Stimulated activated naive CD8-positive, alpha-beta T cell treated with anti-CD3 and anti-CD28 coated beads, Interleukin-15, Interleukin-2, amounts not matched to agents 100 U/mL and 50 U/mL, for 24 hours (primary cell): Measurements from ENCODE around the gene SLC2A1.
A peak's percentile ranks its signal among the peaks of the same experiment; 100 is the strongest.

Source experiments
- ATAC-seq: fragments of 150-1000 bp; cut with Tn5 transposase; one replicate; pipeline ENCODE4 v1.10.0; 2021
- DNase-seq: peaks from one replicate; pipeline ENCODE4 v3.0.0; 2021

Gene SLC2A1

DNA sequence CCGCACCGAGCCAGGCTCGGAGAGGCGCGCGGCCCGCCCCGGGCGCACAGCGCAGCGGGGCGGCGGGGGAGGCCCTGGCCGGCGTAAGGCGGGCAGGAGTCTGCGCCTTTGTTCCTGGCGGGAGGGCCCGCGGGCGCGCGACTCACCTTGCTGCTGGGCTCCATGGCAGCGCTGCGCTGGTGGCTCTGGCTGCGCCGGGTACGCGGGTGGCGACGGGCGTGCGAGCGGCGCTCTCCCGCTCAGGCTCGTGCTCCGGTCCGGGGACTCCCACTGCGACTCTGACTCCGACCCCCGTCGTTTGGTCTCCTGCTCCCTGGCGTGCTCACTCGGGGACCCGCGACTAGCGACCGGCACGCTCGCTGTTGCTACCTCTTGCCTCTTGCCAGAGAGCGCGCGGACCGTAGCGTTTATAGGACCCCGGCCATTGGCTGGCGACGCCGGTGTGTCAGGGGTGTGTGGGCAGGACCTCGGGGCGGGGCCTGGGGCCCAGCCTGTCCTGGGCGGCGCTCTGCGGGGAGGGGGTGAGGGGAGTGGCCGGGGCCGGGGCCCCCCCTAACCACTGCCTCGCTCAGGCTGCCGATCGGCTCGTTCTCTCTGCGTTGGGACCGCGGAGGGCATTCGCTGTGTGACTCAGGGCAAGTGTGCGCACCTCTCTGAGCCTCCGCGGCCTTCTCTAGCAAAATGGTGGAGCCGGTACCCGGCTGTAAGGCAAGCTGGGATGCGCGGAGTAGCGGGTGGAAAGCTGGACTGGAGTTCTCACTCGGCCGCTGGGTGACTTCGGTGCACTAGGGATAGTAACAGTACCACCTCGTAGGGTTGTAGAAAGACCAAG lies at the start of gene SLC2A1:
Gene SLC2A1, minus strand, starts transcription at position 381 of the 832 bp plus-strand sequence. Its CDS starts 217 bp downstream, at position 164.
- peak; percentile 91 for ATAC-seq
- DNase-seq, result peak; percentile 97

DNA sequence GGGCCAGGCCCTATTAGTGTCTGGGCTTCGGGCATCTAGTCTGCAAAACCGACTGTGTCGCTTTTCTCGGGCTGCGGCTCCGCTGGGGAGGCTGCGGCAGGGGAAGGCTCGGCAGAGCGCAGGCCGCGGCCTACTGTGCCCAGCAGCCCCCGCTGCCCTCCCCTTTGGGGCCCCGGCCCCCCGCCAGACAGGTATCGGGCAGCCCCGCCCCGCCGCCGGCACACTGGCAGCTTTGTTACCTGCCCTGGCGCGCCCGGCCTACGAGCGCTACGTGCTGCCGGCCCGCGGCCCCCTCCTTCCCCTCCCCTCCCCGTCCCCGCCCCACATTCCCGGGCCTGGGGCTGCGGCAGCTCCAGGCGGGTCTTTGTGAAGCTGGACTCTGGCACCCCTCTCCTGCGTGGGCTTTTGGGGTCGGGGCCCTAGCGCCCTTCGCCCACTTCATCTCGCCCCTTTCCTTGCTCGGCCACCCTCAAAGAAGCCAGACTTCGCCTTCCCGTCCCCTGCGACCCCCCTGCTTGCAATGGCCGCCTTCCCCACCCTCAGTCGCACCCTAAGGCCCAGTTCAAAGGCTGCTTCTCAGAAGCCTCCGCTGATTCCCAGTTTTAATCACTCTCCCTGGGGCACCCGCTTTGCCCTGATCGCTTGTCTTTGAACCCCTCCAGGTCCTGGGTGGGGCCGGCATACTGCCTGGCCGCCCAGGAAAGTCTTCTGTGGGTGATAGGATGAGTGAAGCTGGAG lies 48.9 kb upstream of the SLC2A1 start:
- no peak for DNase-seq
- no peak for ATAC-seq

DNA sequence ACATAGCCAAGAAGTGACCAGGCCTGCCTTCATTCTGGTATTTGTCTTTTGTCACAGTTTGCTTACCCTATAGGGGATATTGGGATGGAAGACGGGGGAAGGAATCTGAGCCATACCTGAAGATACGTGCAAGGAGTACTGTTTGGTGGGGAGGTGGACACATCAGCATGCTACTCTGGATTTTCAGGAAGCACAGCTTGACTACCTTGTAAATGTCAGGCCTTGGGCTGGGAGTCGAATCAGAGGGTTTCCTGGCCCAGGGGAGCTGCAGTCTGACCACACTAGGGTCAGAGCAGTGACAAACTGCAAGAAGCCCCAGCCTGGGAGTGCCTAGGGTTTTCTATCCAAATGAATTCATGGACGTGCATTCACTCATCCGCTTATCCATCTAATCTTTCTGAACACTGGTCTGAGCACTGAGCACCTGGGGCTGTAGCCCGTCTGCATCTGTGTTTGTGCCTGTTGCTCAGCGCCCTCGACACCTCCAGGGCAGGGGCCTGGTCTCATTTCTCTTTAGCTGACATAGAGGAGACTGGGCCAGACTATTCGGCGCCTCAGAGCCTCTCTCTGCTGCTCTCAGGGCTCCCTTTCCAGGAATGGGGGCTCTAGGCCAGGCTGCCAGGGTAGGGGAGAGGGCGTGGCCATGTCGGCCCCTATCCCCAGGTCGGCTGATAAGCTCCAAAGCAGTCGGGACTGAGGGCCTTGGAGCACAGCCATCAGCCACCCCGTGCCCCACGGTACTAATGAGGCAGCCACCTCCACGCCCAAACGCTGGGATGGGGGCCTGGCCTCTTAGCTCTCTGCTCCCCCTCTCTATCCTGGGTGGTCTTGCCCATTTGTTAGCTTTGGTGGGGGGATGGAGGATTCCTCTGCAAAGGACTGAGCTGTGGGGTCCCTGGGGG lies 47.0 kb upstream of the SLC2A1 start:
- ATAC-seq (no peak), DNase-seq (no peak)

DNA sequence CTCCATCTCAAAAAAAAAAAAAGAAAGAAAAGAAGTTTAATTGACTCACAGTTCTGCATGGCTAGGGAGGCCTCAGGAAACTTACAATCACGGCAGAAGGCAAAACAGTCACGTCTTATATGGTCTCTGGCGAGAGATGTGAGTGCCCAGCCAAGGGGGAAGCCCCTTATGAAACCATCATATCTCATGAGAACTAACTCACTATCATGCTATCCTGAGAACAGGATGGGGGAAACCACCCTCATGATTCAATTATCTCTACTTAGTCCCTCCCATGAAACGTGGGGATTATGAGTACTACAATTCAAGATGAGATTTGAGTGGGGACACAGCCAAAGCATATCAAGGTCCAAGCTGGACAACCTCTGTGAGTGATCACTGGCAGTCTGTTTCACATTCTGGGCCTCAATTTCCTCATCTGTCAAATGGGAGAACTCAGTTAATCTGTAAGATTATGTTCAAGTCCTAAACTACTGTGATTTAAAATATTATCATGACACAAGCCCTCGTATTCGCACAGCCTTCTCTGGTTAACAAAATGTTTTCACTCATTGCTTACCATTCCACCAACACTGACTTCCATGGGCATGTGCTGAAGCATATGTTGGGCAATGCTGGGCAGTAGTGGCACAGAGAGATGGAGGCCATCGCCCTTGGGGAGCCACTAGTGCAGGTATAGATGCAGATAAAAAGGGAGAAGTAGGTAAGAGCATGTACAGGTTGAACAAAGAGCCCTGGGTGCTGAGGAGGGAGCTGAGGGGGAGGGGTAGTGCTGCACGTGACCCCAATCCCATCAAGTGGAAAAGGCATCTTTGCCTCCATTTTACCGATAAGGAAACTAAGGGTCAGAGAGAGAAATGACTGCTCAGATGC lies 46.2 kb upstream of the SLC2A1 start:
- DNase-seq (no peak), ATAC-seq (peak; percentile 56)

DNA sequence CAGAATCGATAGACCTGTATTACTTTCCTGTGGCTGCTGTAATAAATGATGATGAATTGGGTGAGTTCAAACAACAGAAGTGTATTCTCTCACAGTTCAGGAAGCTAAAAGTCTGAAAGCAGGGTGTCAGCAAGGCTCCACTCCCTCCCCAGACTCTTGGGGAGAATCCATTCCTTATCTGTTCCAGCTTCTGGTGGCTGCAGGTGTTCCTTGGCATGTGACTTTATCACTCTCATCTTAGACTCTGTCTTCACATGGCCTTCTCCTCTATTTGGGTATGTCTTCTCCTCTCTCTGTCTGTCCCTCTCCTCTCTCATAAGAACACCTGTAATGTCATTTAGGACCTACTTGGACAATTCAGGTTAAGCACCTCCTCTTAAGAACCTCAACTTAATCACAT lies 44.1 kb upstream of the SLC2A1 start:
- DNase-seq, result no peak
- ATAC-seq, result no peak

DNA sequence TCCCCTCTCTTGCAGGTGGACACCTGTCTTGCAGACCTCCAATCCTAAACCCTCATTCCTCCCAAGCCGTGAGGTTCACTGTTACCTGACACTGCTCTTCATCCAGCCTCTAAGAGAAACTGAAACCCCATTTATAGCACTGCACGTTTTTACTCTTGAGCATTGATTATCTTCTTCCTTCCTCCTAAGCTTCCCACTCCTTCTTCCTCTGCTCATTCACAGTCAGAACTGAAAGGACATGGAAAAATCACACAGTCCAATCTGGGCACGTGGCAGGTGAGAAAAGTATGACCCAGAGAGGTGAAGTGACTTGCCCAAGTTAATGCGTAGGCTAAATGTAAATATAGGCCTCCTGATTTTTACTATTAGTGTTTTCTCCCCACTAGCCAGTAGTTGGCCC lies 43.4 kb upstream of the SLC2A1 start:
- DNase-seq (no peak), ATAC-seq (no peak)

DNA sequence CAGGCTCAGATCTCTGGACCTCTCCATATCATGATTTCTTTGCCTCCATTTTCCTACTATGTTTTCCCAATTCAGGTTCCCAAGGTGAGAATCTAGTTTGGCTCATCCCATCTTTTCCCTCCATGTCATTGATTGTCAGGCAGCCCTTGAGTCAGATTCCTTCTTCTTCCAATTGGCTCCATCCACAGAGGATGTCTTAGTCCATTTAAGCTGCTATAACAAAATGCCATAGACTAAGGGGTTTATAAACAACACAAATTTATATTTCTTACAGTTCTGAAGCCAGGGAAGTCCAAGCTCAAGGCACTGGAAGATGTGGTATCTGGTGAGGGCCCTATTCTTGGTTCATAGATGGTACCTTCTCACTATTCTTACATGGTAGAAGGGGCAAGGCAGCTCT lies 42.8 kb upstream of the SLC2A1 start:
- ATAC-seq, result no peak
- DNase-seq, result no peak

DNA sequence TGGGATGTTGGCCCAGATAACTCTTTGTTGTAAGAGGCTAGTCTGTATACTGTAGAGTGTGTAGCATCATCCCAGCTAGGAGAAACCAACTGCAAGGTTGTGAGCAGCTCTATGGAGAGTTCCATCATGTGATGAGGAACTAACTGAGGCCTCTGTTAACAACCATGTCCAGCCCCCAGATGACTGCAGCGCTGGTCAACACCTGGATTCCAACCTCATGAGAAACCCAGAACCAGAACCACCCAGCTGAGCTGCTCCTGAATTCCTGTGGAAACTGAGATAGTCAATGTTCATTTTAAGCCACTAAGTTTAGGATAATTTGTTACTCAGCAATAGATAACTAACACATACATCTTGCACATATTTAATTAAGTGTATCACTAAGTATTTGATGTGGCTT lies 41.6 kb upstream of the SLC2A1 start:
- ATAC-seq, result no peak
- no peak for DNase-seq

DNA sequence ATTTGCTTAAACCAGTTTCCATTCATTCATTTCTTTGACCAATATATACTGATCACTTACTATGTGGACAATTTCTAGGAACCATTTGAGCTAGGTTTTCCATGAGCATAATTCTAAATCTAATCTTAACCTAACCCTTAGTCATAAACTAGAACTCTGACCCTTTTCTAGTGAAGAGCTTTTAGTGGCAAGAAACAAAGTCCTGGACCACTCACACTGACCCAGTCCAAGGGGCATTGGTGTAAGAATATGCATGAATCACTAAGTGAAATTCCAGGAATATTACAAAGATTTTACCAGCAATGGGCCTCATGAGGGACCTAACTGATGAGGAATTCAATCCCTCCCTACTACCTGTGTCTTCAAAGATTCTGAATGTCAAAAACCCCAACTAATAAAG lies 40.6 kb upstream of the SLC2A1 start:
- ATAC-seq, result peak; percentile 48
- no peak for DNase-seq

DNA sequence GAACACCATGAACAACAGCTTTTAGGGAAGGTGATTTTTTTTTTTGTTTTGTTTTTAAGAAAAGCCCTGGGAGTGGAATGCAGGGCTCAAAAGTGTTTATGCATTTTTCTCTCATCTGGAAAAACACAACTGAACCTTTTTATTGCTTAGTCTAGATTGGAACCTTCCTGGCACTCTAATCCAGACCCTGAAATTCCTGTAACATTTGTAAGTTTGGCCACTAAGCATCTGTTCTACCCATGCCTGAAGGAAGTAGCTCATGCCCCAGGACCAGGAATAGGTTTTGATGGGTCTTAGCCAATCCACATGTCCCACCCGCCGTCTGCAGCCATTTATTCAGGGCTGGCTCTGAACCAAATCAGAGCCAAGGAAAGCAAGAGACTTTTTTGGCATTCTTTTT lies 39.7 kb upstream of the SLC2A1 start:
- no peak for DNase-seq
- no peak for ATAC-seq

DNA sequence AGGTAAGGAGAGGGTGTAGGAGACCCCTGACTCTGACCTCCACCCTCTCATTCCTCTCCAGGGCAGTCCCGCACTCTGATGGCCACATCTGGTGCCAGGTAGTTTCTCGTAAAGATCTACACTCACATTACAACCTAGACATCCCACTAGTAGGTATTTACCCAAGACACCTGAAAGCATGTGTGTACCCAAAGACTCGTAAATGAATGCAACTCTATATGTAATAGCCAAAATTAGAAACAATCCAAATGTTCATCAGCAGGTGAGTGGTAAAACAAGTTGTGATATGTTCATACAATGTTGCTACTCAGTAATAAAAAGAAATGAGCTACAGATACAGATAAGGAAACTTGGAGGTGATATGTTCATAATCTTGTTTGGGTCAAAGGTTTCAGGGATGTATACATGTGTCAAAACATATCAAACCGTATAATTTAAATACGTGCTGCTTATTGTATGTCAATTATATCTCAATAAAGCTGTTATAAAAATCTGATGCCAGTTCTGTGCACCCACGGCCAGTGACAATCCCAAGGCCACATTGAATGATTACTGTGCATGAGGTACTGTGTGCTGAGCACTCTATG lies 37.8 kb upstream of the SLC2A1 start:
- ATAC-seq (no peak), DNase-seq (no peak)

DNA sequence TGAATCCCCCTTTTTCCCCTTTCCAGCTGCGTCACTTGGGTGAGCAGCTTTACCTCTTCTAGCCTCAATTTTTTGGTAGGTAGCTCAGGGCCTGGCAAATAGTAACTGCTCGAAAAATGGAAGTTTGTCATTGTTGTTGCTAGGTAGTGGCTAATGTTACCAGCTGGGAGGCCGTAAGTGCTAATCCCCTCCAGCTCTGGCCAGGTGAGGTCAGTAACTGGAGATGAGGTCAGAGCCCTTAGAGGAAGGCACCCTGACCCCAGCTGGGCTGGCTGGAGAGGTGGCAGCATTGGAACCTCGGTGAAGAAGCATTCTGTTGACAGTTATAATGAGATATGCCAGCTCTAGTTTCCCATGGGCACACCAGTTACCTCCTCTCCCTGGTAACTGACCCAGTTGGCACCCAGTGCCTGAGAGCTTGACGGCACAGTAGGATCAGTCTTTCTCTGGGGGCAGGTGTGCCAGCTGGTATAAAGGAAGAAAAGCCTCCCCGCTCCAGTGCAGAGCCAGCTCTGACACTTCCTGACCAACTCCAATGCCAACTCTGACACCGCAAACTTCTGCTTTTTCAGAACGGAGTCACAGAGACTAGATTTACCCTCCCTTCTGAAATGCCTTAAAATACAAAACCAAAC lies 35.0 kb upstream of the SLC2A1 start:
- ATAC-seq (no peak), DNase-seq (no peak)

DNA sequence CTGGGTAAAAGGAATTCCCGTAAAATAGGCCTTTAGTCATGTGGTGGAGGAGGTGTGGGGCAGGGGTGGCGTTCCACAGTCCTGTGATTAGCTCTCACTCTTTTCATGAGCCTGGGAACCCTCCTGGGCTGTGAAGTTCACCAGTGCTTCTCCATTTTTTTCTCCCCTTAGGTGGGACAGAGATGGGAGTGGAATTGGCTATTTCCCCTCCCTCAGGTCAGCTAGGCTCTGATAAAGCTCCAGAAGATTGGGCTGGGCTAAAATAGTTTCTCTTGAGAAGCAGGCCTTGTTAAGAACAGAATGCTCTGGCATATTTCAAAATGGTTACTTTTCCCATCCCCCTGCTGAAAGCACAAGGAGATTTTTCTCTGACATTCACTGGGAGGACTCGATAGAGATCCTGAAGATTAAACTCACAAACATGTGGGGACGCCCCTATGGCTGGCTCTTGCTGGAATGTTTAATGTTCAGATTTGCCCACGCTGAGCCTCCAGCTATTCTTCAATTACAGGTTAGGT lies 33.4 kb upstream of the SLC2A1 start:
- DNase-seq (no peak), ATAC-seq (no peak)

DNA sequence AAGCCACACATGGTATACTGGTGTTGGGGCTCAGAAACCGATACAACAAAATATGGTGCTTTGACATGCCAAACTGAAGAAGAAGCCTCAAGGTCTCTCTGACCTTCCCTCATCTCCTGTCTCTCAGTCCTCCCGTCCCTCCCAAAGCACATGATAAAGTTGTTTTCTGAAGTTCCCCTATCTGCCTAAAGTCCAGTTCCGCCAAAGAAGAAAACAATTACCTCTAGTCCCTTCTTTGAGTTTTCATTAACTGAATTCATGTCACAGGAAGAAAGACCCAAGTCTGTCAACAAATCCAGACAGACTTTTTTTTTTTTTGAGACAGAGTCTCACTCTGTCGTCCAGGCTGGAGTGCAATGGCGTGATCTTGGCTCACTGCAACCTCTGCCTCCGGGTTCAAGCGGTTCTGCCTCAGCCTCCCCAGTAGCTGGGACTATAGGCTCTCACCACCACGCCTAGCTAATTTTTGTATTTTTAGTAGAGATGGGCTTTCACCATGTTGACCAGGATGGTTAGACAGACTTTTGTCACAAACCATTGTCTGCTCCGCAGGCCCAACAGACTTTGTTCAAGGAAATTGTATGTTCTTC lies 32.2 kb upstream of the SLC2A1 start:
- DNase-seq (no peak), ATAC-seq (no peak)

DNA sequence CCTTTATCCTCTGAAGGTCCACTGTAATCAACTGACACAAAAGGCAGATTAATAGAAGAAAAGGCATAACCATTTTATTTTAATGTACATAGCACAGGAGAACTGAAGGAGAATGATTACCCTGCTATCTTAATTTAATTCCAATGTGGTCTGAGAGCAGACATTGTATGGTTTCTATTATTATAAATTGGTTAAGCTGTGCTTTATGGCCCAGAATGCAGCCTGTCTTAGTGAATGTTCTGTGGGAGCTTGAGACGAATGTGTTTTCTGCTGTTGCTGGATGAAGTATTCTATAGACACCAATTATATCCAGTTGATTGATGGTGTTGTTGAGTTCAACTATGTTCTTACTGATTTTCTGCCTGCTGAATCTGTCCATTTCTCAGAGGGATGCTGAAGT lies 25.0 kb upstream of the SLC2A1 start:
- no peak for ATAC-seq
- no peak for DNase-seq

DNA sequence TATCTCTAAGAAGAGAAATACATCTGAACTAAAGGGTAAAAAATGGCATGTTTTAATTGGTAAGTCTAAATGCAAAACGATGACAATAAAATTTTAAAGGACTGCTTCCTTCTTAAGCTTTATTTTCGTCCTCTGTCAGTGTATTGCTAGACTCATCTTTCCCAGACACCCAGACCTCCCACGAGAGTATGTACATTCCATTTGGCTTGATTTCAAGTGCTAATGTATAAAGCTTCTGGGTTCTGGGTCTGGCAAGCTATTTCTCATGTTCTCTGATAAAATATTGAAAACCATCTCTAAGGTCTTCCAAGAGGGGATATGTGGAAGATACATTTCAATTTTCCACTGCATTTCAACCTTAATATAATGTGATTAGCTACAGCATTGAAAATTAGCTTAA lies 24.6 kb upstream of the SLC2A1 start:
- ATAC-seq (no peak), DNase-seq (no peak)

DNA sequence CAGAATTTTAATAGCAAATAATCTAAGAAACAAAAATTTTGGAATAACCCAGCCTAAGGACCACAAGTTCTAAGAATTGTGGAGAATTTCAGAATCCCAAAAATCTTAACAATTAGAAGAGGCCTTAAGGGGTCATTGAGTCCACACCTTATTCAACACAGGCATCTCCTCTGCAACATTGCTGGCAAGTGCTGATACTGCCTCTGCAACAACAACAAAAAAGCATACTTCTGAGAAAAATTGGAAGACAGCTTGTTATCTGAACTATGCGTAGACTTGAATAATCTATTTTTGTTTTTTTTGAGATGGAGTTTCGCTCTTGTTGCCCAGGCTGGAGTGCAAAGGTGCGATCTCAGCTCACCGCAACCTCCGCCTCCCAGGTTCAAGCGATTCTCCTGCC lies 24.0 kb upstream of the SLC2A1 start:
- DNase-seq, result no peak
- ATAC-seq, result no peak

DNA sequence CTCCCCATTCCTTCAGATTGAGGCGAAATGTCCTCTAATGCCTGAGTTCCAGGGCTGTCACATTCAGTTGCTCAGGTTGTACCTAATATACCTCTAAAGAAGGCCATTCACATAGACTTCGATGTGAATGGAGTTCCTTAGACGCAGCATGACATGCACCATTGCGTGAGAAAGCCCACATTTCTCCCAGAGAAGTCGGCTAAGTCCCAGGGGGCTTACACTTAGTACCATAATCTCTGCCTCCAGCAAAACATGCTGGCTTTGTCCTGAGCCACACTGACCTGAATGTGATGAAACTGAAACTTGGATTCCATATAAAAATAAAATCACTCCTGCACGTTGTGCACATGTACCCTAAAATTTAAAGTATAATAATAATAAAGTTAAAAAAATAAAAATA lies 23.2 kb upstream of the SLC2A1 start:
- DNase-seq, result no peak
- ATAC-seq, result no peak

DNA sequence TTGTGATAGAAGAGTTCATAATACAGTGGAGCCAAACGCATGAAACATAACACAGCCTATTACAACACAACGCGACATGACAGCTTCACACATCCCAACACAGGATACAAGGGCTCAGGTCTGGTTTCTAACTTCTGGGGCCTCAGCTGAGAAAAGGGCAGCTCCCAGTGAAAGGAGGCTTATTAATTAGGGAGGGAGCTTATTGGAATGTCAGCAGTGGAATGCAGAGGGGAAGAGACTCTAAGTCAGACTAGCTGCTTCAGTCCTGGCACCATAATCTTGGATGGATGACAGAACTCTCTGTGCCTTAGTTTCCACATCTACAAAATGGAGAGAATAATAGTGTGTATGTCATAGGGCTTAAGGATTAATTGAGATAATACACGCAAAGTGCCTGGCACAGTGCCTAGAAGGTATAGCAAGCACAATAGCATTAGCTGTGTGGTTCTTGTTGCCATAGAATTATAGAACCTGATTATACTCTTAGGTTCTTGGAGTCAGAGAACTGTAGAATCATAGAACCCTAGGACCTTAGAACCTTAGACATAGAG lies 22.7 kb upstream of the SLC2A1 start:
- ATAC-seq (no peak), DNase-seq (no peak)
